Esophagus squamous epithelium (tissue), 4 donors: ENCODE results near the gene CIT.

Experiments used
- CTCF ChIP-seq, 6 experiments: fragments of 450-650 bp in 4 of 6; fragments of 200-600 bp in 2 of 6; sonication (generic) in 2 of 6; IDR thresholded peaks; one replicate each; pipeline ENCODE4 v1.5.1; 2016 to 2019; ENCODE audit warnings: antibody characterized with exemption in 6 of 6, mild to moderate bottlenecking in 4 of 6, moderate library complexity in 4 of 6
- POLR2A ChIP-seq, 4 donors: fragments of 450-650 bp; IDR thresholded peaks; one replicate each; pipeline ENCODE4 v1.6.1; 2017; ENCODE audit warnings: antibody characterized with exemption in 4 of 4, mild to moderate bottlenecking in 4 of 4, moderate library complexity in 3 of 4

- no peak for TF ChIP-seq POLR2A (IDR thresholded peaks at IDR 0.05)
- no peak for TF ChIP-seq CTCF (IDR thresholded peaks at IDR 0.05)
These were observed 8.4 kb upstream of the CIT start for GRCh38 chr12:119885549-119885948.
